HG02623 (cell line): ENCODE data around the gene SHC2.
"Not testable (repeated sequence)": the region's sequence is repeated elsewhere in the genome, so short reads cannot be mapped to it uniquely, and the experiment has no call there.

ENCODE experiments used
- ATAC-seq: cut with Tn5 transposase; IDR thresholded peaks from one replicate; pipeline ENCODE4 v1.9.1; 2021; ENCODE audit warnings: moderate library complexity; ENCODE audit not compliant: unreplicated experiment

The SHC2 gene

DNA sequence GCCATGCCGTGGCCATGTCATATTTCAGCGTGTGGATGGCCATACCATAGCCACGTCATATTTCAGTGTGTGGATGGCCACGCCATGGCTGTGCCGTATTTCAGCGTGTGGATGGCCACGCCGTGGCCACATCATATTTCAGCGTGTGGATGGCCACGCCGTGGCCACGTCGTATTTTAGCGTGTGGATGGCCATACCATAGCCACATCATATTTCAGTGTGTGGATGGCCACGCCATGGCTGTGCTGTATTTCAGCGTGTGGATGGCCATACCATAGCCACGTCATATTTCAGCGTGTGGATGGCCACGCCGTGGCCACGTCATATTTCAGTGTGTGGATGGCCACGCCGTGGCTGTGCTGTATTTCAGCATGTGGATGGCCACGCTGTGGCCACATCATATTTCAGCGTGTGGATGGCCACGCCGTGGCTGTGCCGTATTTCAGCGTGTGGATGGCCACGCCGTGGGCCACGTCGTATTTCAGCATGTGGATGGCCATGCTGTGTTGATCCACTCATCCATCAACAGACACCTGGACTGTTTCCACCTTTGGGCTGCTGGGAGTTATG is 9.8 kb downstream of the SHC2 start:
- not testable (repeated sequence) for ATAC-seq

GRCh38 chr19:449916-450315 is 10.9 kb downstream of the SHC2 start:
- ATAC-seq: no peak

- no peak for ATAC-seq
Measured at GRCh38 chr19:447816-448560, 12.8 kb downstream of the SHC2 start.

DNA sequence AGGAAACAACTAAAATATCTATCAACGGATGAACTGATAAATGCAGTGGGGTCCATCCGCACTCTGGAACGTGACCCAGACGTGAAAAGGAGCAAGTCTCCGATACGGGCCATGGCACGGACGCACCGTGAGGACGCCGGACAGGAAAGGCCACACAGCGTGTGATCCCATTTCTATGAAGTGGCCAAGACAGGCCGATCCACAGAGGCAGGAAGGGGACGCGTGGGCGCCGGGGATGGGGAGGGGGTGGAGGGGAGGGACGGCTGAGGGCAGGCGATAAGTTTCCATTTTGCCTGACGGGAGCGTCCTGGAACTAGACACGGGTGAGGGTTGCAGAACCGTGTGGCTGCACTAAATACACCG is 13.8 kb downstream of the SHC2 start:
- no peak for ATAC-seq

- ATAC-seq: no peak
Measured at GRCh38 chr19:444677-445210, 16.1 kb downstream of the SHC2 start.

DNA sequence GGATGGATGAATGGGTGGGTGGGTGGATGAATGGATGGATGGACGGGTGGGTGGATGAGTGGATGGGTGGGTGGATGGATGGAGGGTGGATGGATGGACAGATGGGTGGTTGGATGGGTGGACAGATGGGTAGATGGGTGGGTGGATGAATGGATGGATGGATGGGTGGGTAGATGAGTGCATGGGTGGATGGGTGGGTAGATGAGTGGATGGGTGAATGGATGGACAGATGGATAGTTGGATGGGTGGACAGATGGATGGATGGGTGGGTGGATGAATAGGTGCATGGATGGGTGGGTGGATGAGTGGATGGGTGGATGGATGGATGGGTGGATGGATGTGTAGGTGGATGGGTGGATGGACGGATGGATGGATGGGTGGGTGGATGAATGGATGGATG is 17.8 kb downstream of the SHC2 start:
- no peak for ATAC-seq

DNA sequence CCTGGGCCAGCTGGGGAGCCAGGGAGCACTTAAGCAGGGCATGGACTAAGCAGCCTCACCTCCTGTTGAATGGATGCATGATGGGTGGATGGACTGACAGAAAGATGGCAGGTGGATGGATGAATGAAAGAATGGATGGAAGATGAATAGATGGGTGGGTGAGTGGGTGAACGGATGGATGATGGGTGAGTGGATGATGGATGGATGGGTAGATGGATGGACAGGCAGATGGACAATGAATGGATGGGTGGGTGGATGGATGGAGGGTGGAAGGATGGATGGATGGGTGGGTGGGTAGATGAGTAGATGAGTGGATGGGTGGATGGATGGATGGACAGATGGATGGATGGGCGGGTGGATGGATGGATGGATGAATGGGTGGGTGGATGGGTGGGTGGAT is 18.7 kb downstream of the SHC2 start:
- ATAC-seq: no peak

DNA sequence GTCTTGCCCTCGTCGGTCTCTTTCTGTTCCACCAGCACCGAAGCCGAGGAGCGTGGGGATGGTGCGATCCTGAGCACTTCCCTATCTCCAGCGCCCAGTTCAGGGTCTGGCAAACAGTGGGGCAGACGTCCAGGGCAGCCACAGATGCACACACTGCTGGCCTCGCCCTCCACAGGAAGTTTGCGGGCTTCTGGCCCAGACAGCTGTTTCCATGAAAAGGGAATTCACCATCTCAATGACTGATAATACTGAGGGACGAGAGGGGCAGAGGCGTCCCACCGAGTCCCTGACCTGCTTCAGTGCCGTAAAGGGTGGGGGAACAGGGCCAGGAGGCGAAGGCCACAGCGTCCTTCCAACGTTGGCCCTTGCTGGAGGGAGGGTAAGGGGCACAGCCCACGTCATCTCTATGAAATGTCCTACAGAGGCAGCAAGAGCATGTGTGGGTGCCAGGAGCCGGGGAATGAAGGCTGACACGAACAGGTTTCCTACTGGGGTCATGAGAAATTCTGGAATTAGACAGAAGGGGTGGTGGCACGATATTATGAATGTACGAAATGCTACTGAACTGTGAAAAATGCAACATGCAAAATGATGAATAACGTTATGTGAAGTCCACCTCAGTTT is 19.5 kb downstream of the SHC2 start:
- ATAC-seq: no peak

DNA sequence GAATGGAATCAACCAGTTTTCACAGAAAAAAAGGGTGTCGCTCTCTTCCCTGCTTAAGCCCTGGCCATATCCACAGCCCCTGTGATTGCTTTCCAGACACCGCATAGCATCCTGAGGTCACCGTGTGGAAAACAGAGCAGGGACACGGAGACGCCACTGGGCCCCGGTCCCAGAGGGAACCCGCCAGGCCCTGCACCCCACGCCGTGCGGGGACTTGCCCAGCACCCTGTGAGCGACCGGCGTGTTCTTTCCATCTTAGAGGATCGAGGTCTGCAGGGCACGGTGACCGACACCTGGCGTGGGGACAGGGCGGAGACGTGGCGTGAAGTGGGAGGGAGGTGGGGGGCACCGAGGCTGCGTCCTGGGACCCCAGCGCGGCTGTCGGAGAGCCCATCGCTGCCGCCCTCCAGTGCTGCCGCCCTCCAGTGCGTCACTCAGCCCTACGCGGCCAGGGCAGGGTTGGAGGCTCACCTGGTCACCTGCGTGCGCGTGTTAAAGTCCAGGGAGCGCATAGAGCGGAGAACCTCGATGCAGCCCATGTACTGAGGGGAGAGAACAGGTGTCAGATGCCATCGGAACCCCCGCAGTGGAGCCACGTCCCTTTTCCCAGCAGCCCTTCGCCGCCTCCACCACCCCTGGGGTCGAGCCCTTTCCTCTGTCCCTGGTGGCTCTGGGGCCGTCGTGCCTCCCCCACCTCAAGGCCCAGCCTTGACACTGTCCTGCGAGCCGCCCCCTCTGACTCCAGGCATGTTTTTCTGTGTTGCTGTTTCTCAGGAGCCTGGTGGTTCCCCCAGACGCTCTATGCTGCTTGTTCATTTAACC is 20.2 kb downstream of the SHC2 start:
- ATAC-seq: no peak

DNA sequence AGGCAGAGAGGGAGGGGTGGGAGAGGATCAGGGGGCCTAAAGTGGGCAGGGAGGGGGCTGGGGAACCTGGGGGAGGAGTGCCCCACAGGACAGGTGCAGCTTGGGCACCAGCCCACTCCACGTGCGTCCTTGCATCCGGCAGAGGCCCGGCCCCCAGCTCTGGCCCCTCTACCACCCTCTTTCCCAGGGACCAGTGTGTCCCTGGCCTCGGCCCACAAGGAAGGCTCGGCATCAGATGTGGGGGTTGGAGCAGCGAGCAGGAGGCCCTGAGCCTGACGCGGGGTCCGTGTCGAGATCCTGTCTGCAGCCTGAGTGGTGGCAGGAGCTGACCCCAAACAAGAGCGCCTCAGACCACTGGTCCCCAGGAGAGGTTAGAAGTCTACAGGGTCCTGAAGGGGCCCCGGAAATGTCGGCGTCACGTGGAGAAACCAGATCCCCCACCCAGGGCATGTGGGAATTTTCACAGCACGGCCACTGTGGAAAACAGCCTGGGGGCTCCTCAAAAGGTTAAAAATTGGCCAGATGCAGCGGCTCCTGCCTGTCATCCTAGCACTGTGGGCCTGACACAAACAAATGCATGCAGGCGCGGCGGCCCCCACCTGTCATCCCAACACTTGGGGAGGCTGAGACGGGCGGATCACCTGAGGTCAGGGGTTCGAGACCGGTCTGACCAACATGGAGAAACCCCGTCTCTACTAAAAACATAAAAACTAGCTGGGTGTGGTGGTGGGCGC is 21.5 kb downstream of the SHC2 start:
- no peak for ATAC-seq

DNA sequence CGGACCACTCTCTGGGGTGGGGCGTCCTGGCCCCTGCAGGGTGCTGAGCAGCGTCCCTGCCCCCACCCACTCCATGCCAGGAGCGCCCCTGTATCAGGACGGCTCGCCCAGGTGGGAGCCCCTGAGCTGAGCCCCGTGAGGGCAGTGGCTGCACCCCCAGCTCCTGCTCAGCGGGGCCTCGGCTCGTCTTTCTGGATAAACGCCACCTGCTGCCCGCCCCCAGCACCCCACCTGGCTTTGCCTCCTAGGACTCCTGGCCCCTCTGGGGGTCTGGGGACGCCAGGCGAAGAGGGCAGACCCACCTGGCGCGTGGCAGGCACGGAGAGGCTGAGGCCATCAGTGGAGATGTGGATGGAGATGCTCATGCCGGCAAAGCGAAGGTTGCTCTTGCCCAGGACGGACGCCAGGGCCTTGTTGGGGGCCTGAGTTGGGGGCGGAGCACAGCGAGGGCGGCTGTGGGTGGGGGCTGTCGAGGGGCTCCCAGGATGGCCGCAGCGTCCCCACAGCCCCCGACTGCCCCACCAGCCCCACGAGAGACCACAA is 22.3 kb downstream of the SHC2 start:
- ATAC-seq: no peak

DNA sequence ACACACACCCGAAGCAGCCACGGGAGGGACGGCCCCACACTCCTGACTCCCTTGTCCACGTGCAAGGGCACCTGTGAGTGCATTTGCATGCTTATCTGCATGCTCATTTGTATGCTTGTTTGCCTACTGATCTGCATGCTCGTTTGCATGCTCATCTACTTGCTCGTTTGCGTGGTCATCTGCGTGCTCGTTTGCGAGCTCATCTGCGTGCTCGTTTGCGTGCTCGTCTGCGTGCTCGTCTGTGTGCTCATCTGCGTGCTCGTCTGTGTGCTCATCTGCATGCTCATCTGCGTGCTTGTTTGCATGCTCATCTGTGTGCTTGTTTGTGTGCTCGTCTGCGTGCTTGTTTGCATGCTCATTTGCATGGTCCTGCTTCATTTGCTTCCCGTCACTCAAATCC is 23.8 kb downstream of the SHC2 start:
- no peak for ATAC-seq

- no peak for ATAC-seq
Measured at GRCh38 chr19:436413-436950, 24.4 kb downstream of the SHC2 start.

- ATAC-seq: no peak
Measured at GRCh38 chr19:435707-436412, 25.0 kb downstream of the SHC2 start.

GRCh38 chr19:435056-435706 is 25.7 kb downstream of the SHC2 start:
- no peak for ATAC-seq

GRCh38 chr19:434152-434960 is 26.5 kb downstream of the SHC2 start:
- no peak for ATAC-seq

DNA sequence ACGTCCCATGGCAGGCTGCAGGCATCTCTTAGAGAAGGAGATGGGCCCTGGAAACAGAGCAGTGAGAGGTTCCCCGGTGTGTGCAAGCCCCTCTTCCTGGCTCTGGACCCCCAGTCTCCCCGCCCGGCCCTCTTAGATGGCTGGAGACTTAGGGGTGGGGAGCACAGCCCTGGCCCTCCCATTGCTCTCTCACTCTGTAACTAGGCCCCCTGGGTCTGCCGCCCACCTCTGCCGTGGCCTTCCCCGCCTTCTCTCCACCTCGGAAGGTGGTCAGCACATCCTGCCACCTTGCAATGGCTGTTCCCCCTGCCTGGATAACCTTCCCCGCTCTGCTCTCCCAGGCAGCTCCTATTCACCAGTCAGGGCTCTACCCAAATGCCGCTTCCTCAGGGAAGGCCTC is 30.1 kb downstream of the SHC2 start:
- ATAC-seq: no peak

GRCh38 chr19:428149-428548 is 32.7 kb downstream of the SHC2 start:
- ATAC-seq: no peak
